Left lobe of liver (tissue), 2 donors: ENCODE measurements around the gene PSD4. TPM values are rescaled to one million over a fixed set of nuclear protein-coding genes. Genes with fewer than 3 reads are reported as not detected.

Experiments
- ATAC-seq: fragments of 200-7000 bp; cut with Tn5 transposase; one replicate; pipeline ENCODE4 v1.9.1; 2020; ENCODE audit warnings: mild to moderate bottlenecking, moderate library complexity
- DNase-seq: peaks from one replicate; pipeline ENCODE4 v3.0.0-alpha.2; 2020; ENCODE audit warnings: low spot score
- total RNA-seq: library from RNA; stranded (reverse); gene quantifications from one replicate; pipeline ENCODE4 v1.2.1, GENCODE V29; 2021
- donor health status: DM: no; HTN: no; CAD: no; lungs with moderate emphysema.
- donor health status: DM: no; HTN: yes; CAD: no.

The PSD4 gene
- total RNA-seq, 1 donor from 2014 or later, result 60.3 TPM

- DNase-seq, result no peak
- ATAC-seq, result no peak
Measured at GRCh38 chr2:113202305-113203216, 28.8 kb downstream of the PSD4 start.

- ATAC-seq (no peak), DNase-seq (no peak)
Measured at GRCh38 chr2:113203217-113203530, 29.4 kb downstream of the PSD4 start.

GRCh38 chr2:113203901-113204519 lies 30.2 kb downstream of the PSD4 start:
- ATAC-seq (peak; percentile 73), DNase-seq (peak; percentile 75)

- ATAC-seq, result peak; percentile 7
- no peak for DNase-seq
Measured at GRCh38 chr2:113206251-113206650, 32.5 kb downstream of the PSD4 start.

- DNase-seq (no peak), ATAC-seq (no peak)
Measured at GRCh38 chr2:113207021-113207420, 33.2 kb downstream of the PSD4 start.

- no peak for DNase-seq
Measured at GRCh38 chr2:113208396-113208795, 34.6 kb downstream of the PSD4 start.

GRCh38 chr2:113209011-113209645 lies 35.4 kb downstream of the PSD4 start:
- DNase-seq (no peak), ATAC-seq (no peak)

More at GRCh38 chr2:113208396-113208795, 34.6 kb downstream of the PSD4 start:
- ATAC-seq, result no peak

- no peak for DNase-seq
- no peak for ATAC-seq
Measured at GRCh38 chr2:113209646-113210171, 35.9 kb downstream of the PSD4 start.

GRCh38 chr2:113211226-113212105 lies 37.7 kb downstream of the PSD4 start:
- ATAC-seq, result no peak

GRCh38 chr2:113212245-113213060 lies 38.7 kb downstream of the PSD4 start:
- ATAC-seq (peak; percentile 9), DNase-seq (no peak)

More at GRCh38 chr2:113211226-113212105, 37.7 kb downstream of the PSD4 start:
- DNase-seq, result no peak

- no peak for ATAC-seq
- no peak for DNase-seq
Measured at GRCh38 chr2:113213061-113213930, 39.5 kb downstream of the PSD4 start.

- DNase-seq (no peak), ATAC-seq (no peak)
Measured at GRCh38 chr2:113214141-113214540, 40.4 kb downstream of the PSD4 start.

- no peak for DNase-seq
- ATAC-seq, result no peak
Measured at GRCh38 chr2:113215056-113215455, 41.3 kb downstream of the PSD4 start.

GRCh38 chr2:113216321-113216720 lies 42.5 kb downstream of the PSD4 start:
- DNase-seq (no peak), ATAC-seq (no peak)

GRCh38 chr2:113216891-113217454 lies 43.2 kb downstream of the PSD4 start:
- no peak for DNase-seq
- no peak for ATAC-seq

- ATAC-seq (peak; percentile 8), DNase-seq (no peak)
Measured at GRCh38 chr2:113217455-113218282, 43.9 kb downstream of the PSD4 start.

- ATAC-seq (peak; percentile 88), DNase-seq (peak; percentile 91)
Measured at GRCh38 chr2:113218283-113219091, 44.7 kb downstream of the PSD4 start.
